SH-SY5Y (cell line): ENCODE results near the gene SH3BGRL2.

Experiments
- GATA2 ChIP-seq: IDR thresholded peaks from 2 replicates; pipeline ENCODE4 v1.6.1; 2011; ENCODE audit warnings: mild to moderate bottlenecking, low read depth, low read length
- GATA3 ChIP-seq: IDR thresholded peaks from 2 replicates; pipeline ENCODE4 v1.6.1; 2011; ENCODE audit warnings: low read depth, mild to moderate bottlenecking, low read length, moderate library complexity

DNA sequence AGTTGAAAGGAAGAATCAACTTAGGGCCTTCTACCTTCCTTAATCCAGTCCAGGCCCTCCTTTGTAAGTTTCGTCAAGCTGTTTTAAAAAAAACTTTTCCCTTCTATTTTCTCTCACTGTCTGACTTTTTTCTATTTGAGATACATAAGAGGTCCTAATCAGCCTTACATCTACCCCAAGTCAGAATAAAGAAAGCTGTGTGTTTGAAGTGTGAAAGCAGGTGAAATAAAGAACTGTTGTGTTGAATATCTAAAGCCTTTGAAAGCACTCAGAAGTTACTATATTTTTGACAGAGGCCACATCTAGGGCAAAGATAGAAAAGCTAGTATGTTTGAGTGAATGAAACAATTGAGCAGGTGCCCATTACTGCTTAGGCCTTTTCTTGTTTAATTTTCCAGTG is 35.5 kb downstream of the SH3BGRL2 start:
- no peak for TF ChIP-seq GATA2
- TF ChIP-seq GATA3: no peak
